LNCaP clone FGC (cell line): ENCODE results near the gene G3BP1.

Experiments
- DNase-seq: peaks from one replicate; pipeline ENCODE4 v3.0.0-alpha.2; 2011; ENCODE audit warnings: low read depth
- H3K4me3 ChIP-seq: 2 replicates; pipeline ENCODE4 v1.5.1; 2011; ENCODE audit warnings: mild to moderate bottlenecking, low read depth, low read length, control low read depth
- TF ChIP-seq, protein P1 (sequence below): IDR thresholded peaks from 2 replicates; pipeline ENCODE4 v1.5.1; 2012; ENCODE audit warnings: mild to moderate bottlenecking; ENCODE audit not compliant: control insufficient read depth, insufficient read depth; ENCODE audit errors: extremely low read depth

Gene G3BP1

DNA sequence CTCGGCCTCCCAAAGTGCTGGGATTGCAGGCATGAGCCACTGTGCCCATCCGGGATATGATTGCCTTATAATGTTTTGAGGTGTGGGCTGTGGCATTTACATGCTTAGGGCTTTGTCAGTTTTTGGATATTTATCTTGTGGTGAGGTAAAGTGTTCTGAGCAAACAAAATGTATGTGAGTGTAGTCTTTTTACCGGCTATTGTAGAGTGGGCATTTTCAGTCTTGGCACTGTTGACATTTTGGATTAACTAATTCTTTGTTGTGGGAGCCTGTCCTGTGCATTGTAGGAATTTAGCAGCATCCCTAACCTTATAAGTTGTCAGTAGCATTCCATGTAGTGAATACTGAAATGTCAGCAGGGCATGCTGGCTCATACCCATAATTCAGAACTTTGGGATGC is 21.6 kb downstream of the G3BP1 start:
- DNase-seq, result no peak
- TF ChIP-seq, protein P1, sequence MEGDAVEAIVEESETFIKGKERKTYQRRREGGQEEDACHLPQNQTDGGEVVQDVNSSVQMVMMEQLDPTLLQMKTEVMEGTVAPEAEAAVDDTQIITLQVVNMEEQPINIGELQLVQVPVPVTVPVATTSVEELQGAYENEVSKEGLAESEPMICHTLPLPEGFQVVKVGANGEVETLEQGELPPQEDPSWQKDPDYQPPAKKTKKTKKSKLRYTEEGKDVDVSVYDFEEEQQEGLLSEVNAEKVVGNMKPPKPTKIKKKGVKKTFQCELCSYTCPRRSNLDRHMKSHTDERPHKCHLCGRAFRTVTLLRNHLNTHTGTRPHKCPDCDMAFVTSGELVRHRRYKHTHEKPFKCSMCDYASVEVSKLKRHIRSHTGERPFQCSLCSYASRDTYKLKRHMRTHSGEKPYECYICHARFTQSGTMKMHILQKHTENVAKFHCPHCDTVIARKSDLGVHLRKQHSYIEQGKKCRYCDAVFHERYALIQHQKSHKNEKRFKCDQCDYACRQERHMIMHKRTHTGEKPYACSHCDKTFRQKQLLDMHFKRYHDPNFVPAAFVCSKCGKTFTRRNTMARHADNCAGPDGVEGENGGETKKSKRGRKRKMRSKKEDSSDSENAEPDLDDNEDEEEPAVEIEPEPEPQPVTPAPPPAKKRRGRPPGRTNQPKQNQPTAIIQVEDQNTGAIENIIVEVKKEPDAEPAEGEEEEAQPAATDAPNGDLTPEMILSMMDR, result no peak
- no peak overlapping the region for H3K4me3 ChIP-seq

DNA sequence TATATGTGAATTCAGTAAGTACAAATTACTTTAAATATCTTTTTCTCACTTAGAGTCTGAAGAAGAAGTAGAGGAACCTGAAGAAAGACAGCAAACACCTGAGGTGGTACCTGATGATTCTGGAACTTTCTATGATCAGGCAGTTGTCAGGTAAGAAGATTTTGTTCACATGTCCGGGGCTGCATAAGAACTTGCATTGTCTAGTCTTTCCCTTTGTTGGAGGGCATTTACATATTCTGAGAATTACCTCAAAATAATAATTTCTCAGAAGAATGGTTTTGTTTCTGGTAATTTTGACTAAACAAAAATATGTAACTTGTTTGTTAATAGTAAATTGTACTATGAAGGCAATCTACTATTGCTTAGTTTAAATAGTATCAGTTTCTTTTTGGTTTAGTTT is 23.7 kb downstream of the G3BP1 start:
- H3K4me3 ChIP-seq, result no peak overlapping the region
- TF ChIP-seq, protein P1, result no peak
- no peak for DNase-seq

DNA sequence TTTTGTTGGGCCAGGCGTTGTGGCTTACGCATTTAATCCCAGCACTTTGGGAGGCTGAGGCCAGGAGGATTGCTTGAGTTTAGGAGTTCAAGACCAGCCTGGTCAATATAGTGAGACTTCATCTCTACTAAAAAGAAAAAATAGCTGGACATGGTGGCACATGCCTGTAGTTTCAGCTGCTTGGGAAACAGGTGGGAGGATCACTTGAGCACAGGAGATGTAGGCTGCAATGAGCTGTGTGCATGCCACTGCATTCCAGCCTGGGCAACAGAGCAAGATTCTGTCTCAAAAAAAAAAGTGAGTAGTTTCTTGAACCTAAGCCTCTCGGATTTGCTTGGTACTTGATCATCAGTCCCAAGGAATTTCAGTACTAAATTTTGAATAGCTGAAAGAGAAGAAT is 26.9 kb downstream of the G3BP1 start:
- TF ChIP-seq, protein P1, result no peak
- H3K4me3 ChIP-seq, result no peak overlapping the region
- no peak for DNase-seq

DNA sequence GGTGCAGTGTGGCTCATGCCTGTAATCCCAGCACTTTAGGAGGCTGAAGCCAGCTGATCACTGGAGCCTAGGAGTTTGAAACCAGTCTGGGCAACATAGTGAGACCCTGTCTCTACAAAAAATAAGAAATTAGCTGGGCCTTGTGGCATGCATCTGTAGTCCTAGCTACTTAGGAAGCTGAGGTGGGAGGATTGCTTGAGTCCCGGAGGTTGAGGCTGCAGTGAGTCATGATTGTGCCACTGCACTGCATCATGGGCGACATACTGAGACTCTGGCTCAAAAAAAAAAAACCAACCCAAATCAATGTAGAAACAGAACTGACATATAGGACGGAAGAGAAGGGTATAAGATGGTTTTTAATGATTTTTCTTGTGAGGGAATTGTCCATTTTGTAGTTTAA is 27.7 kb downstream of the G3BP1 start:
- no peak for DNase-seq
- TF ChIP-seq, protein P1, result no peak
- H3K4me3 ChIP-seq, result no peak overlapping the region

DNA sequence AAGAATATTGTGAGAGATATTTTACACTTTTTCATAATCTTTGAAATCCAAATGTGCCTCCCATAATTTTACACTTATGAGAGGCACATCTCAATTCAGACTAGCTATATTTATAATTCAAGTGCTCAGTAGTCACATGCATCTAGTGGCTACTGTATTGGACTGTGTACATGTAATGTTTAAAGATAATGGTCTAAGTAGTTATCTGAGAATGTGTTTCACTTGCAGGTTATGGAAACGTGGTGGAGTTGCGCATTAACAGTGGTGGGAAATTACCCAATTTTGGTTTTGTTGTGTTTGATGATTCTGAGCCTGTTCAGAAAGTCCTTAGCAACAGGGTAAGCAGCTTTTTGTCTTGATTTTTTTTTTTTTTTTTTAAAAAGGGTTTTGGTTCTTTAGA is 28.8 kb downstream of the G3BP1 start:
- no peak for DNase-seq
- TF ChIP-seq, protein P1, result no peak
- no peak overlapping the region for H3K4me3 ChIP-seq

DNA sequence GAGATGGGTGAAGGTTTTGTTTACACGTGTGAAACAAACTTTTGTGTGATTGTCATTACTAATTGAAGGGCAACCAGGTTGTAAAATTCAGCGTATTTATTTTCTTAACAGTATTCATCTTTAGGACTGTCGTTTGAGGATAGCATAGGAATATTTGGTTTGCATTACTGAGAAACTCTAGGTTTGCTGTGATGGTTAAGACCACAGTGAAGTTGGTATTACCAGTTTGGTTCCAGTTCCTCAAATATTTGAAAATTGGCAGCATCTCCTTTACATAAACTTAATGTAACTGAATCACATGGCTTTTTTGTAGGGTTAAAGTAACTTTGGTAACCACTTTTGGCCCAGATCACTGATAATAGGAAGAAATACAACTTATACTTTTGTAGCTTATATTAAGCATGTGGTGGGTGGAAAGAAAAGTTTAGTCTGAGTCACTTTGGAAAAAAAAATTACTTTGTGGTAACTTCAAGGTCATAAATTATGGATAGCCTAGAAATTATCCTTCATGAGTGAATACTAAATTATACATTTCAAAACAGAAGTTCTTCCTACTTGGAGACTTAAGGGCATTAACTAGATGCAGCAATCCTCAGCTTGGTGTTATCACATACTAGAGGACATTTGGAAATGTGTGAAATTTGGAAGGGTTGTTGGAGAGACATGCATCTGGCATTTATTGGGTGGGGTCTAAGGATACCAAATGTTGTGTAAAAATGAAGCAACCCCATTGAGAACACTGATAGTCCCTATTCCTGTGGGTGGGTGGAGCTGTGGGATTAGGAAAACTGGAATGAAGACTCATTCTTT is 33.9 kb downstream of the G3BP1 start:
- no peak overlapping the region for H3K4me3 ChIP-seq
- no peak for DNase-seq
- TF ChIP-seq, protein P1, result no peak
